Gastrocnemius medialis (tissue), 4 donors: ENCODE data around the gene ABCC12. TPM values are rescaled to one million over a fixed set of nuclear protein-coding genes. Genes with fewer than 3 reads are reported as not detected.

Source experiments
- ATAC-seq, 2 donors: fragments of 150-250 bp; one replicate each; pipeline ENCODE4 v1.9.1; 2016
- DNase-seq, 2 donors: peaks; one replicate each; pipeline ENCODE4 v3.0.0-alpha.2; 2019
- H3K27ac ChIP-seq, 4 donors: fragments of 200-600 bp; sonication (generic); 1 replicate in 1 of 4; 2 replicates in 3 of 4; pipeline ENCODE4 v1.5.1; 2016 to 2018; ENCODE audit warnings: mild to moderate bottlenecking in 2 of 4, moderate library complexity in 1 of 4
- H3K27me3 ChIP-seq, 3 donors: fragments of 200-600 bp; sonication (generic) in 2 of 3; 1 replicate in 1 of 3; 2 replicates in 2 of 3; pipeline versions ENCODE4 v1.5.1 to v1.6.0; 2016 to 2019; ENCODE audit warnings: mild to moderate bottlenecking in 1 of 3, moderate library complexity in 1 of 3
- H3K36me3 ChIP-seq, 2 donors: fragments of 200-600 bp; sonication (generic) in 1 of 2; one replicate each; pipeline ENCODE4 v1.5.1; 2017 to 2018
- H3K4me1 ChIP-seq, 2 donors: fragments of 200-600 bp; sonication (generic) in 1 of 2; one replicate each; pipeline ENCODE4 v1.5.1; 2016 to 2017; ENCODE audit warnings: mild to moderate bottlenecking in 2 of 2
- H3K4me3 ChIP-seq, 4 donors: fragments of 200-600 bp; sonication (generic) in 3 of 4; 1 replicate in 1 of 4; 2 replicates in 3 of 4; pipeline ENCODE4 v1.5.1; 2016 to 2019; ENCODE audit warnings: mild to moderate bottlenecking in 2 of 4
- H3K9me3 ChIP-seq, 3 donors: fragments of 200-600 bp; sonication (generic) in 2 of 3; 1 replicate in 1 of 3; 2 replicates in 2 of 3; pipeline ENCODE4 v1.5.1; 2016 to 2019
- CTCF ChIP-seq, 5 experiments: fragments of 450-650 bp in 3 of 5; fragments of 200-600 bp in 2 of 5; sonication (generic) in 2 of 5; IDR thresholded peaks in 4 of 5; conservative IDR thresholded peaks in 1 of 5; 1 replicate in 4 of 5; 2 replicates in 1 of 5; pipeline ENCODE4 v1.5.1; 2016 to 2019; ENCODE audit warnings: antibody characterized with exemption in 5 of 5, mild to moderate bottlenecking in 3 of 5, moderate library complexity in 3 of 5
- POLR2A ChIP-seq, 2 donors: fragments of 450-650 bp; IDR thresholded peaks; one replicate each; pipeline ENCODE4 v1.6.1; 2017; ENCODE audit warnings: antibody characterized with exemption in 2 of 2, mild to moderate bottlenecking in 2 of 2, moderate library complexity in 2 of 2
- in situ Hi-C, 4 donors: fragments of 200-750 bp; cut with MboI; loops; one replicate each; pipeline versions ENCODE4 v1.15.0 to v1.8.0; 2017; ENCODE audit warnings: low sequenced_read_pairs in 4 of 4
- intact Hi-C: fragments of 100-400 bp; cut with DNase I; formaldehyde crosslinking; loops from one replicate; pipeline ENCODE4 v1.15.1; 2023; ENCODE audit warnings: low total_unique reads
- total RNA-seq, 4 donors: library from RNA; depleted of rRNA; stranded (reverse); fragments of >200 nt; gene quantifications; one replicate each; pipeline versions ENCODE4 v1.1.0 to v1.2.3, GENCODE V29; 2016

Gene ABCC12
- total RNA-seq, 4 donors from 2014 or later: 0.15 to 0.40 (median 0.16) TPM; not detected in 1

DNA sequence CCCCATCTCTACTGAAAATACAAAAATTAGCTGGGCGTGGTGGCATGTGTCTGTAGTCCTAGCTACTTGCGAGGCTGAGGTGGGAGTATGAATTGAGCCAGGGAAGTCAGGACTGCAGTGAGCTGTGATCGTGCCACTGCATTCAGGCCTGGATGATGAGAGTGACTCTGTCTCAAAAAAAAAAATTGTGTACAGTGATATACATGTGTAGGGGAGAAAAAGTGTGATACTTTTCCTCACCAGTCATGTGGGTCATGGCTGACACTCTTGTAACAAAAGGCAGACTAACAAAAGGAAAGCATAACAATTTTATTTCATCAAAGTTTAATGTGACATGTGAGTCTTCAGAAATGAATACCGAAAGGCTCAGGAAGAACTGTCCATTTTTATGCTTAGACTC, 2.0 kb upstream of the ABCC12 start:
- H3K9me3 ChIP-seq: no peaks in the 10 kb centered on the region
- no peaks in the 10 kb centered on the region for H3K27me3 ChIP-seq
- in situ Hi-C loops (loop anchor here in 3 of 4 donors (10.0 to 25.0 kb wide), 3 partner anchors 695 to 1023 kb away; partner anchors contain the start of genes ITFG1 (in 1 of the 3), NETO2 (in 1 of the 3) and PHKB (in 1 of the 3)), intact Hi-C loops (loop anchor here (2.0 to 10.0 kb wide), 2 partner anchors 103 to 1015 kb away; partner anchors contain the start of gene NETO2)
- ATAC-seq (no peak), DNase-seq (no peak)
- peak overlapping the region in 2 of 4 donors; percentile 31 to 42 for H3K27ac ChIP-seq
- H3K4me1 ChIP-seq: peaks cover 0 to 4% of the 10 kb centered on the region in 2 donors
- H3K4me3 ChIP-seq: no peak overlapping the region
- no peaks in the 10 kb centered on the region for H3K36me3 ChIP-seq
- TF ChIP-seq POLR2A (IDR thresholded peaks at IDR 0.05) (no peak), CTCF (IDR thresholded peaks at IDR 0.05 in 4 of 5, conservative IDR thresholded peaks at IDR 0.05 in 1 of 5) (no peak)

GRCh38 chr16:48157302-48157701, 1.5 kb upstream of the ABCC12 start:
- Histone ChIP-seq H3K36me3 (no peaks in the 10 kb centered on the region), H3K9me3 (no peaks in the 10 kb centered on the region), H3K4me3 (no peak overlapping the region), H3K27ac (peak overlapping the region in 2 of 4 donors; percentile 31 to 42), H3K27me3 (no peaks in the 10 kb centered on the region), H3K4me1 (peaks cover 0 to 4% of the 10 kb centered on the region in 2 donors)
- DNase-seq: no peak
- intact Hi-C loops: loop anchor here (2.0 to 10.0 kb wide), 2 partner anchors 103 to 1015 kb away; partner anchors contain the start of gene NETO2
- no peak for TF ChIP-seq CTCF (IDR thresholded peaks at IDR 0.05 in 4 of 5, conservative IDR thresholded peaks at IDR 0.05 in 1 of 5)
- in situ Hi-C loops: loop anchor here in 3 of 4 donors (10.0 to 25.0 kb wide), 3 partner anchors 695 to 1023 kb away; partner anchors contain the start of genes ITFG1 (in 1 of the 3), NETO2 (in 1 of the 3) and PHKB (in 1 of the 3)
- peak in 1 of 2 donors; percentile 18 for ATAC-seq

- peak; percentile 52 to 60 for DNase-seq
- TF ChIP-seq POLR2A (IDR thresholded peaks at IDR 0.05) (no peak), CTCF (IDR thresholded peaks at IDR 0.05 in 4 of 5, conservative IDR thresholded peaks at IDR 0.05 in 1 of 5) (peak; percentile 73 to 98 (median 86))
- H3K36me3 ChIP-seq: no peaks in the 10 kb centered on the region
- in situ Hi-C loops: loop anchor here in 3 of 4 donors (10.0 to 25.0 kb wide), 3 partner anchors 694 to 1022 kb away; partner anchors contain the start of genes ITFG1 (in 1 of the 3), NETO2 (in 1 of the 3) and PHKB (in 1 of the 3)
- H3K4me1 ChIP-seq: peaks cover 0 to 4% of the 10 kb centered on the region in 2 donors
- H3K27me3 ChIP-seq: no peaks in the 10 kb centered on the region
- peak; percentile 78 to 85 for ATAC-seq
- intact Hi-C loops: loop anchor here (2.0 to 10.0 kb wide), 2 partner anchors 102 to 1014 kb away; partner anchors contain the start of gene NETO2
- no peaks in the 10 kb centered on the region for H3K9me3 ChIP-seq
- H3K27ac ChIP-seq: peak overlapping the region in 1 of 4 donors; percentile 42
- peak overlapping the region in 2 of 4 donors; percentile 34 to 49 for H3K4me3 ChIP-seq
These were observed 1.0 kb upstream of the ABCC12 start for GRCh38 chr16:48156790-48157209.

GRCh38 chr16:48153774-48154173, 2.0 kb downstream of the ABCC12 start:
- peaks cover 0 to 10% (median 0%) of the 10 kb centered on the region in 3 donors for H3K9me3 ChIP-seq
- in situ Hi-C loops (loop anchor here in 3 of 4 donors (10.0 to 25.0 kb wide), 3 partner anchors 691 to 1019 kb away; partner anchors contain the start of genes ITFG1 (in 1 of the 3), NETO2 (in 1 of the 3) and PHKB (in 1 of the 3)), intact Hi-C loops (loop anchor here (10.0 kb wide), 1 partner anchor 99 kb away; no protein-coding TSS in a partner anchor)
- peaks cover 0 to 4% of the 10 kb centered on the region in 2 donors for H3K4me1 ChIP-seq
- no peak overlapping the region for H3K27ac ChIP-seq
- H3K27me3 ChIP-seq: no peaks in the 10 kb centered on the region
- ATAC-seq (no peak), DNase-seq (no peak)
- TF ChIP-seq CTCF (IDR thresholded peaks at IDR 0.05 in 4 of 5, conservative IDR thresholded peaks at IDR 0.05 in 1 of 5) (no peak), POLR2A (IDR thresholded peaks at IDR 0.05) (no peak)
- H3K4me3 ChIP-seq: no peak overlapping the region
- no peaks in the 10 kb centered on the region for H3K36me3 ChIP-seq
